ENCODE measurements around the gene IL19.
"Not testable (repeated sequence)": the region's sequence is repeated elsewhere in the genome, so short reads cannot be mapped to it uniquely, and the experiment has no call there.

Gene IL19

DNA sequence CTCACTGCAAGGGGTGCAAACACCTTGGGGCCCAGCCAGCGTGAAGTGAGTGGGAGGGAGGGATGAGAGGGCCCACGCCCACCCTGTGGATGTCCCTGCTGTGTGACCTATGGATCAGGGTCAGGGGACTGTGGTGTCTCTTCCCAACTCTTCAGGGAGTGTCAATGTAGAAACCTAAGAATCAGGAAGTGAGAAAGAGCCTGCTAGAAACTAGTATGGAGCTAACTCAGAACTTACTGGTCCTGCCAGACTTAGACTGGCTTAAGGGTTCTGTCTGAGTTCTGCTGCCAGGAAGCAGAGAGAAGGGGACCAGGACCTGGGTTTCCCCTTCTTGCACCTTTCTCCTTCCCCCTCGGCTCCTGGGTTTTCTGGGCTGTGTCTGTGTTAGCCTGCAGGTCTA lies 3.5 kb downstream of the IL19 start:
- Mint-ChIP-seq H3K4me1 (peaks cover 46% of the 10 kb centered on the region), H3K27me3 (ENCODE audit: low read depth, poor library complexity) (peaks cover 8% of the 10 kb centered on the region), H3K4me3 (no peak overlapping the region), H3K9me3 (no peaks in the 10 kb centered on the region), H3K27ac (no peak overlapping the region), H3K36me3 (ENCODE audit: low read depth) (no peaks in the 10 kb centered on the region)
- no peak for DNase-seq
- TF ChIP-seq, protein P1, sequence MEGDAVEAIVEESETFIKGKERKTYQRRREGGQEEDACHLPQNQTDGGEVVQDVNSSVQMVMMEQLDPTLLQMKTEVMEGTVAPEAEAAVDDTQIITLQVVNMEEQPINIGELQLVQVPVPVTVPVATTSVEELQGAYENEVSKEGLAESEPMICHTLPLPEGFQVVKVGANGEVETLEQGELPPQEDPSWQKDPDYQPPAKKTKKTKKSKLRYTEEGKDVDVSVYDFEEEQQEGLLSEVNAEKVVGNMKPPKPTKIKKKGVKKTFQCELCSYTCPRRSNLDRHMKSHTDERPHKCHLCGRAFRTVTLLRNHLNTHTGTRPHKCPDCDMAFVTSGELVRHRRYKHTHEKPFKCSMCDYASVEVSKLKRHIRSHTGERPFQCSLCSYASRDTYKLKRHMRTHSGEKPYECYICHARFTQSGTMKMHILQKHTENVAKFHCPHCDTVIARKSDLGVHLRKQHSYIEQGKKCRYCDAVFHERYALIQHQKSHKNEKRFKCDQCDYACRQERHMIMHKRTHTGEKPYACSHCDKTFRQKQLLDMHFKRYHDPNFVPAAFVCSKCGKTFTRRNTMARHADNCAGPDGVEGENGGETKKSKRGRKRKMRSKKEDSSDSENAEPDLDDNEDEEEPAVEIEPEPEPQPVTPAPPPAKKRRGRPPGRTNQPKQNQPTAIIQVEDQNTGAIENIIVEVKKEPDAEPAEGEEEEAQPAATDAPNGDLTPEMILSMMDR (IDR thresholded peaks at IDR 0.05) = no peak

DNA sequence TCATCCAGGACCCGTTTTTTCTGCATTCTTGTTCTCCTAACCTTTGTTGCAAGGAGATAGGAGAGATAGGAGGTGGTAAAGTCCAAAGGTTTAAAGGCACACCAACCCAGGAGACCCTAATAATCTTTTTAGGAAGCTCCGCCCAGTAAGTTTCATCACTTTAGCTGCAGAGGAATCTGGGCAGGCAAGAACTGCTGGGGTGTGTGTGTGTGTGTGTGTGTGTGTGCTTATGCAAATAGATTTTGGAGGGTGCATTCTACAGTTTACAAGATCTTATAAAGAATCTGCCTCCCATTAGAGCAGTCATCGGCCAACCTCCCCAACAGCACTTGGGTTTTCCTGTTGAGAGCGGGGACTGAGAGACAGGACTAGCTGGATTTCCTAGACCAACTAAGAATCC lies 5.7 kb downstream of the IL19 start:
- Mint-ChIP-seq H3K9me3 (no peaks in the 10 kb centered on the region), H3K27me3 (ENCODE audit: low read depth, poor library complexity) (peaks cover 5% of the 10 kb centered on the region), H3K27ac (no peak overlapping the region), H3K36me3 (ENCODE audit: low read depth) (no peaks in the 10 kb centered on the region), H3K4me1 (peaks cover 25% of the 10 kb centered on the region), H3K4me3 (no peak overlapping the region)
- no peak for DNase-seq
- TF ChIP-seq, protein P1 (IDR thresholded peaks at IDR 0.05) = no peak

DNA sequence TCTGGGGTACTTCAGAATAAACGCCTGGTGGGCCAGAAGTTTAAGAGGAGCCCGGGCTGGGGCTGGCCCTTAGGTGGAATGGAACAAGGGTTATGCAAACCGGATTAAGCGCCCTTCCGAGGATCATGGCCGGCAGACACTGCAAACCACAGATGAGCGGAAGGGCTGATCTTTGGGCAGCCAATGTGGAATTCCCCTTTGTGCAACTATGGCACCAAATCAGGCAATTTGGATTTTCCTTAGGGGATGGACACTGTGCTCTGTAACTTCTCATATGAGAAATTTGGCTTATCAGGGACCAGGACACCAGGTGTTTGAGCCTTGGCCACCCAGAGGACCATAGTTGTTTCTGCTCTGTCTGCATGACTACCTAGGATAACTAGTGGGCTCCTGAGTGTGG lies 7.5 kb downstream of the IL19 start:
- H3K27ac Mint-ChIP-seq = no peak overlapping the region
- peaks cover 25% of the 10 kb centered on the region for H3K4me1 Mint-ChIP-seq
- H3K27me3 Mint-ChIP-seq (ENCODE audit: low read depth, poor library complexity) = no peaks in the 10 kb centered on the region
- H3K9me3 Mint-ChIP-seq = no peaks in the 10 kb centered on the region
- no peak for DNase-seq
- TF ChIP-seq, protein P1 (IDR thresholded peaks at IDR 0.05) = no peak
- H3K4me3 Mint-ChIP-seq = no peak overlapping the region
- no peaks in the 10 kb centered on the region for H3K36me3 Mint-ChIP-seq (ENCODE audit: low read depth)

DNA sequence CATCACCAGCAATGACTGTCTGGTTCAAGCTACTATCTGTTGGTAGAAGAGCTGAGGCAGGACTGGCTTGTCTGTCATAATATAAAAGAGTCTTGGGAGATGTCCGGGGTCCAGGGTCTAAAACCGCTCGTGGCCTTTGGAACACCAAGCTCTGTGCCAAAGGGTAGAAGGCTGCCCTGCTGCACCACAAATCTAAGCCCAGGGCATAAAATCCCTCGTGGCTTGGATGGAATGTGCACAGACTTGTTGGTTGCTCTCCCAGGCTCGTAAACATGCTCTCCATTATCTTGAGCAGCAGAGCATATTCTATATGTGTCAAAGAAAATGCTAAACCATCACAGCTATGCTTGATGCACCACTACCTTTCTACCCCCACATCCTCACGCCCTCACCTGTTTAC lies 8.3 kb downstream of the IL19 start:
- not testable (repeated sequence) for H3K4me3 Mint-ChIP-seq; H3K27ac Mint-ChIP-seq; H3K27me3 Mint-ChIP-seq (ENCODE audit: low read depth, poor library complexity); DNase-seq; H3K36me3 Mint-ChIP-seq (ENCODE audit: low read depth); H3K9me3 Mint-ChIP-seq
- peaks cover 21% of the 10 kb centered on the region for H3K4me1 Mint-ChIP-seq

DNA sequence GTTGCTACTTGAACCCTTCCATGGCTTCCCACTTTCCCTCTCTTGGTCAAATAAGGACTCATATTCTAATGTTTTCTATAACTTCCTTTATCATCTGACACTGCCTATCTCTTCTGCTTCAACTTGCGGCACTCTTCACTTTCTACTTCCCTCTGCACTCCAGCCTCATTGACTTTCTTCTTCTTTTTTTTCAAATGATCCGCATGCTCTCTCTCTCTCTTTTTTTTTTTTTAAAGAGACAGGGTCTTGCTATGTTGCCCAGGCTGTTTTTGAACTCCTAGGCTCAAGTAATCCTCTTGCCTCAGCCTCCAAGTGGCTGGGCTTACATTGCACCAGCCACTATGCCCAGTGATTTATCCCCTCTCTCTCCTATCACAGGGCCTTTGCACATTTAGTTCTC lies 9.1 kb downstream of the IL19 start:
- DNase-seq = no peak
- Mint-ChIP-seq H3K36me3 (ENCODE audit: low read depth) (no peaks in the 10 kb centered on the region), H3K27me3 (ENCODE audit: low read depth, poor library complexity) (peaks cover 3% of the 10 kb centered on the region), H3K27ac (no peak overlapping the region), H3K4me1 (peaks cover 22% of the 10 kb centered on the region), H3K4me3 (no peak overlapping the region), H3K9me3 (no peaks in the 10 kb centered on the region)
- TF ChIP-seq, protein P1 (IDR thresholded peaks at IDR 0.05) = no peak

DNA sequence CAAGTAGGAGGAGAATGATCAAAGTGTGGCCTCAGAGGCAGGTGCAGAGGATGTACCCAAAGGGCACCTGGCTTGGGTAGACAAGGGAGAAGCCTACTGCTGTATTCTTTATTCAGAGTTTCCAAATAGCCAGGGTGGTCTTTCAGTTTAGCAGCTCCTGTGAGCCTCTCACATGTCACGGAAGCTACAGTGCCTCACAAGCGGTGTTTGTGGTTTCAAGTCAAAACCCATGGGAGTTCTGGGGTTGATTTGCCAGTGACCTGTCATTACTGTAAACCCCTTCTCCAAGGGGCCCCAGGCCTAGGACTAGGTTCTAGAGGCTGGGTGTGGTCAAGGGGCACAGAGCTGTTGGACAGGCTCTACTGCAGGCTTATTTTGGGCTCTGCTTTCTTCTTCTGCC lies 11.9 kb downstream of the IL19 start:
- H3K9me3 Mint-ChIP-seq = no peaks in the 10 kb centered on the region
- H3K4me3 Mint-ChIP-seq = no peak overlapping the region
- H3K27ac Mint-ChIP-seq = no peak overlapping the region
- DNase-seq = no peak
- H3K36me3 Mint-ChIP-seq (ENCODE audit: low read depth) = no peaks in the 10 kb centered on the region
- TF ChIP-seq, protein P1 (IDR thresholded peaks at IDR 0.05) = no peak
- peaks cover 6% of the 10 kb centered on the region for H3K27me3 Mint-ChIP-seq (ENCODE audit: low read depth, poor library complexity)
- peaks cover 43% of the 10 kb centered on the region for H3K4me1 Mint-ChIP-seq
